GM10266 (cell line): Measurements from ENCODE around the gene ZFYVE28.

Experiments used
- DNase-seq: peaks from one replicate; pipeline ENCODE4 v3.0.0; 2012; ENCODE audit errors: extremely low spot score
- TF ChIP-seq, protein P1 (sequence below): IDR thresholded peaks from 2 replicates; pipeline ENCODE4 v1.5.1; 2012; ENCODE audit warnings: mild to moderate bottlenecking, low read depth; ENCODE audit not compliant: control insufficient read depth, insufficient read depth; ENCODE audit errors: missing control alignments

ZFYVE28 gene

GRCh38 chr4:2416564-2417225 is 1.8 kb downstream of the ZFYVE28 start:
- TF ChIP-seq, protein P1, sequence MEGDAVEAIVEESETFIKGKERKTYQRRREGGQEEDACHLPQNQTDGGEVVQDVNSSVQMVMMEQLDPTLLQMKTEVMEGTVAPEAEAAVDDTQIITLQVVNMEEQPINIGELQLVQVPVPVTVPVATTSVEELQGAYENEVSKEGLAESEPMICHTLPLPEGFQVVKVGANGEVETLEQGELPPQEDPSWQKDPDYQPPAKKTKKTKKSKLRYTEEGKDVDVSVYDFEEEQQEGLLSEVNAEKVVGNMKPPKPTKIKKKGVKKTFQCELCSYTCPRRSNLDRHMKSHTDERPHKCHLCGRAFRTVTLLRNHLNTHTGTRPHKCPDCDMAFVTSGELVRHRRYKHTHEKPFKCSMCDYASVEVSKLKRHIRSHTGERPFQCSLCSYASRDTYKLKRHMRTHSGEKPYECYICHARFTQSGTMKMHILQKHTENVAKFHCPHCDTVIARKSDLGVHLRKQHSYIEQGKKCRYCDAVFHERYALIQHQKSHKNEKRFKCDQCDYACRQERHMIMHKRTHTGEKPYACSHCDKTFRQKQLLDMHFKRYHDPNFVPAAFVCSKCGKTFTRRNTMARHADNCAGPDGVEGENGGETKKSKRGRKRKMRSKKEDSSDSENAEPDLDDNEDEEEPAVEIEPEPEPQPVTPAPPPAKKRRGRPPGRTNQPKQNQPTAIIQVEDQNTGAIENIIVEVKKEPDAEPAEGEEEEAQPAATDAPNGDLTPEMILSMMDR: no peak
- DNase-seq: no peak

- TF ChIP-seq, protein P1: no peak
- no peak for DNase-seq
These were observed 2.4 kb downstream of the ZFYVE28 start for GRCh38 chr4:2415881-2416563.

GRCh38 chr4:2415213-2415612 is 3.2 kb downstream of the ZFYVE28 start:
- DNase-seq: no peak
- TF ChIP-seq, protein P1: no peak

GRCh38 chr4:2413821-2414610 is 4.4 kb downstream of the ZFYVE28 start:
- no peak for DNase-seq
- TF ChIP-seq, protein P1: no peak

GRCh38 chr4:2412885-2413716 is 5.3 kb downstream of the ZFYVE28 start:
- DNase-seq: peak; percentile 69
- TF ChIP-seq, protein P1: peak; percentile 25

GRCh38 chr4:2412534-2412884 is 5.9 kb downstream of the ZFYVE28 start:
- TF ChIP-seq, protein P1: no peak
- DNase-seq: peak; percentile 54
